Endothelial cell of umbilical vein (primary cell): ENCODE data around the gene HDDC2. TPM values are rescaled to one million over a fixed set of nuclear protein-coding genes. Genes with fewer than 3 reads are reported as not detected.

ENCODE experiments used
- BruUV-seq: library from RNA; stranded (reverse); fragments of 400-500 nt; replicated peaks from 2 replicates; lab custom pipeline; 2021; lab: Mats Ljungman, UMichigan
- CTCF ChIA-PET: fragments of 300-600, 350-600 bp; sonication (Branson Sonifier 250); formaldehyde crosslinking; loops from one replicate; lab custom pipeline; 2021; ENCODE audit warnings: antibody characterized with exemption, inconsistent platforms; lab: Charles Lee
- POLR2A ChIA-PET: fragments of 300-600, 350-600 bp; sonication (Branson Sonifier 250); formaldehyde crosslinking; loops from one replicate; lab custom pipeline; 2021; ENCODE audit warnings: antibody characterized with exemption, inconsistent platforms; lab: Charles Lee
- DNase-seq: peaks from one replicate; pipeline ENCODE4 v3.0.0-alpha.2; 2011; ENCODE audit warnings: low read depth, low spot score
- FAIRE-seq: peaks from 2 replicates; lab custom pipeline; 2011; peaks lifted over from hg19 to GRCh38; lab: Jason Lieb, UNC
- H2AFZ ChIP-seq: 2 replicates; pipeline ENCODE4 v1.6.0; 2012; ENCODE audit warnings: low read depth, low read length, control low read depth, inconsistent platforms
- H3K27ac ChIP-seq: 2 replicates; pipeline ENCODE4 v1.5.1; 2011; ENCODE audit warnings: low read depth, mild to moderate bottlenecking, control low read depth, low read length, moderate library complexity; ENCODE audit not compliant: insufficient read depth
- H3K27me3 ChIP-seq, 2 experiments: 2 replicates each; pipeline versions ENCODE4 v1.6.0 to v1.6.1; 2011; ENCODE audit warnings: low read length in 2 of 2, mixed read lengths in 1 of 2; ENCODE audit not compliant: control insufficient read depth in 2 of 2, insufficient read depth in 2 of 2
- H3K36me3 ChIP-seq, 2 experiments: 2 replicates in 1 of 2; 3 replicates in 1 of 2; pipeline ENCODE4 v1.5.1; 2011; ENCODE audit warnings: low read length in 2 of 2, mild to moderate bottlenecking in 1 of 2, moderate library complexity in 1 of 2; ENCODE audit not compliant: control insufficient read depth in 2 of 2, insufficient read depth in 2 of 2; ENCODE audit errors: extremely low read depth in 1 of 2
- H3K4me1 ChIP-seq: 3 replicates; pipeline ENCODE4 v1.5.1; 2011; ENCODE audit warnings: mild to moderate bottlenecking, low read length; ENCODE audit not compliant: control insufficient read depth, insufficient read depth; ENCODE audit errors: extremely low read depth
- H3K4me2 ChIP-seq: 2 replicates; pipeline ENCODE4 v1.6.1; 2011; ENCODE audit warnings: low read length, control low read depth, mixed read lengths; ENCODE audit not compliant: insufficient read depth
- H3K4me3 ChIP-seq, 3 experiments: fragments of 200-600 bp in 1 of 3; sonication (generic), shearing (Covaris generic) in 1 of 3; replicated peaks in 1 of 3; 2 replicates each; pipeline ENCODE4 v1.5.1; 2011 to 2016; ENCODE audit warnings: control low read depth in 3 of 3, low read length in 3 of 3, mild to moderate bottlenecking in 2 of 3, inconsistent platforms in 1 of 3, low read depth in 1 of 3, moderate library complexity in 1 of 3; ENCODE audit not compliant: insufficient read depth in 1 of 3
- H3K79me2 ChIP-seq: 2 replicates; pipeline ENCODE4 v1.6.0; 2012; ENCODE audit warnings: low read length, inconsistent platforms; ENCODE audit not compliant: control insufficient read depth, insufficient read depth
- H3K9ac ChIP-seq: replicated peaks from 2 replicates; pipeline ENCODE3; 2011; ENCODE audit warnings: low read length, control low read depth; ENCODE audit not compliant: insufficient read depth; ENCODE audit errors: extremely low read depth
- H3K9me1 ChIP-seq: replicated peaks from 3 replicates; pipeline ENCODE4 v1.6.0; 2011; ENCODE audit warnings: mild to moderate bottlenecking, low read length; ENCODE audit not compliant: control insufficient read depth, insufficient read depth; ENCODE audit errors: extremely low read depth
- H3K9me3 ChIP-seq: replicated peaks from 2 replicates; pipeline ENCODE4 v1.5.1; 2012; ENCODE audit warnings: low read length, inconsistent platforms; ENCODE audit not compliant: control insufficient read depth, insufficient read depth
- H4K20me1 ChIP-seq: replicated peaks from 2 replicates; pipeline ENCODE3; 2011; ENCODE audit warnings: mild to moderate bottlenecking, low read length; ENCODE audit not compliant: control insufficient read depth, insufficient read depth; ENCODE audit errors: extremely low read depth
- EZH2 ChIP-seq: IDR thresholded peaks from 2 replicates; pipeline ENCODE4 v1.6.1; 2012; ENCODE audit warnings: borderline replicate concordance, low read depth, mild to moderate bottlenecking, moderate library complexity, low read length, inconsistent platforms; ENCODE audit not compliant: severe bottlenecking
- FOS ChIP-seq: IDR thresholded peaks from 2 replicates; pipeline ENCODE4 v1.6.1; 2011; ENCODE audit warnings: mild to moderate bottlenecking, low read length, moderate library complexity, borderline replicate concordance; ENCODE audit not compliant: insufficient read depth
- GATA2 ChIP-seq: IDR thresholded peaks from 2 replicates; pipeline ENCODE4 v1.7.0; 2011; ENCODE audit warnings: low read depth, mild to moderate bottlenecking, moderate library complexity, mixed read lengths, low read length; ENCODE audit not compliant: insufficient read length, insufficient read depth
- JUN ChIP-seq: IDR thresholded peaks from 2 replicates; pipeline ENCODE4 v1.6.1; 2011; ENCODE audit warnings: borderline replicate concordance, low read depth; ENCODE audit not compliant: insufficient read length, insufficient read depth
- MYC ChIP-seq: IDR thresholded peaks from one replicate; pipeline ENCODE4 v1.6.1; 2011; ENCODE audit warnings: mild to moderate bottlenecking, low read depth, low read length
- POLR2A ChIP-seq: IDR thresholded peaks from 2 replicates; pipeline ENCODE4 v1.6.1; 2012; ENCODE audit warnings: low read depth, mild to moderate bottlenecking, control low read depth, low read length
- POLR2AphosphoS5 ChIP-seq: IDR thresholded peaks from 2 replicates; pipeline ENCODE4 v1.6.1; 2012; ENCODE audit warnings: low read depth, mild to moderate bottlenecking, control low read depth, low read length, moderate library complexity; ENCODE audit not compliant: insufficient read depth
- dilution Hi-C: fragments of 300-500 bp; cut with MboI; formaldehyde crosslinking; loops from one replicate; pipeline ENCODE4 v1.15.0; 2019; ENCODE audit warnings: low sequenced_read_pairs; ENCODE audit not compliant: extremely low pct_ligation_motif_present
- intact Hi-C: fragments of 100-400 bp; cut with micrococcal nuclease; formaldehyde crosslinking; loops from one replicate; pipeline ENCODE4 v1.10.0; 2022
- polyA plus RNA-seq, 4 experiments: library from polyadenylated mRNA; depleted of rRNA in 3 of 4; stranded (reverse) in 3 of 4; unstranded in 1 of 4; fragments of >200 nt; gene quantifications; 2 replicates each; pipeline versions ENCODE4 v1.2.1 to v1.2.3, GENCODE V29; 2011 to 2012; ENCODE audit warnings: missing spikeins in 1 of 4
- total RNA-seq: library from RNA; stranded (reverse); gene quantifications from 2 replicates; pipeline ENCODE4 v1.2.3, GENCODE V29; 2021
- TF ChIP-seq, protein P1 (sequence below), 2 donors: IDR thresholded peaks; 1 replicate in 1 of 2; 2 replicates in 1 of 2; pipeline ENCODE4 v1.5.1; 2011; ENCODE audit warnings: low read length in 2 of 2, mild to moderate bottlenecking in 2 of 2, moderate library complexity in 2 of 2, control low read depth in 1 of 2, inconsistent platforms in 1 of 2, low read depth in 1 of 2; ENCODE audit not compliant: insufficient read depth in 1 of 2; ENCODE audit errors: extremely low read depth in 1 of 2
- TF ChIP-seq, protein P2 (sequence below): IDR thresholded peaks from 2 replicates; pipeline ENCODE4 v1.6.1; 2011; ENCODE audit not compliant: insufficient read depth, insufficient read length

HDDC2 gene
- total and polyA plus RNA-seq, 2 donors (not counting 3 experiments of a cell fraction or from before 2014, with no cell fraction given) = 12.6 to 13.6 TPM

DNA sequence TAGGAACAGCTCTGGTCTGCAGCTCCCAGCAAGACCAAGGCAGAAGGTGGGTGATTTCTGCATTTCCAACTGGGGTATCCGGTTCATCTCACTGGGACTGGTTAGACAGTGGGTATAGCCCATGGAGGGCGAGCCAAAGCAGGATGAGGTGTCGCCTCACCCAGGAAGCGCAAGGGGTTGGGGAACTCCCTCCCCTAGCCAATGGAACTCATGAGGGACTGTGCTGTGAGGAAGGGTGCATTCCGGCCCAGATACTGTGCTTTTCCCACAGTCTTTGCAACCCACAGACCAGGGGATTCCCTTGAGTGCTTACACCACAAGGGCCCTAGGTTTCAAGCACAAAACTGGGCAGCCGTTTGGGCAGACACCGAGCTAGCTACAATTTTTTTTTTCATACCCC lies 21.8 kb downstream of the HDDC2 start:
- H4K20me1 ChIP-seq = no peaks in the 10 kb centered on the region
- DNase-seq (no peak), FAIRE-seq (no peak)
- no peaks in the 10 kb centered on the region for H3K4me1 ChIP-seq
- no peaks in the 10 kb centered on the region for H3K9me1 ChIP-seq
- dilution Hi-C loops = no loop called here
- POLR2A ChIA-PET = no interaction called here
- no peak overlapping the region for H2AFZ ChIP-seq
- no peak overlapping the region for H3K4me3 ChIP-seq
- H3K79me2 ChIP-seq = no peaks in the 10 kb centered on the region
- peaks cover 0 to 3% of the 10 kb centered on the region in 2 experiments for H3K36me3 ChIP-seq
- H3K27me3 ChIP-seq = no peaks in the 10 kb centered on the region
- no TSS peak for BruUV-seq
- intact Hi-C loops = no loop called here
- no peaks in the 10 kb centered on the region for H3K9me3 ChIP-seq
- no peak overlapping the region for H3K27ac ChIP-seq
- CTCF ChIA-PET = interaction anchor here (1.0 to 1.2 kb wide), 2 partner anchors 16 to 409 kb away, joined by 3 read pairs; no protein-coding TSS in a partner anchor
- no peak overlapping the region for H3K9ac ChIP-seq
- H3K4me2 ChIP-seq = no peak overlapping the region
- TF ChIP-seq JUN (no peak), MYC (no peak), EZH2 (no peak)
- TF ChIP-seq, protein P1, sequence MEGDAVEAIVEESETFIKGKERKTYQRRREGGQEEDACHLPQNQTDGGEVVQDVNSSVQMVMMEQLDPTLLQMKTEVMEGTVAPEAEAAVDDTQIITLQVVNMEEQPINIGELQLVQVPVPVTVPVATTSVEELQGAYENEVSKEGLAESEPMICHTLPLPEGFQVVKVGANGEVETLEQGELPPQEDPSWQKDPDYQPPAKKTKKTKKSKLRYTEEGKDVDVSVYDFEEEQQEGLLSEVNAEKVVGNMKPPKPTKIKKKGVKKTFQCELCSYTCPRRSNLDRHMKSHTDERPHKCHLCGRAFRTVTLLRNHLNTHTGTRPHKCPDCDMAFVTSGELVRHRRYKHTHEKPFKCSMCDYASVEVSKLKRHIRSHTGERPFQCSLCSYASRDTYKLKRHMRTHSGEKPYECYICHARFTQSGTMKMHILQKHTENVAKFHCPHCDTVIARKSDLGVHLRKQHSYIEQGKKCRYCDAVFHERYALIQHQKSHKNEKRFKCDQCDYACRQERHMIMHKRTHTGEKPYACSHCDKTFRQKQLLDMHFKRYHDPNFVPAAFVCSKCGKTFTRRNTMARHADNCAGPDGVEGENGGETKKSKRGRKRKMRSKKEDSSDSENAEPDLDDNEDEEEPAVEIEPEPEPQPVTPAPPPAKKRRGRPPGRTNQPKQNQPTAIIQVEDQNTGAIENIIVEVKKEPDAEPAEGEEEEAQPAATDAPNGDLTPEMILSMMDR (IDR thresholded peaks at IDR 0.05; ENCODE audit: extremely low read depth in 1 of 2, insufficient read depth in 1 of 2, low read depth in 1 of 2, low read length in 2 of 2) = no peak

DNA sequence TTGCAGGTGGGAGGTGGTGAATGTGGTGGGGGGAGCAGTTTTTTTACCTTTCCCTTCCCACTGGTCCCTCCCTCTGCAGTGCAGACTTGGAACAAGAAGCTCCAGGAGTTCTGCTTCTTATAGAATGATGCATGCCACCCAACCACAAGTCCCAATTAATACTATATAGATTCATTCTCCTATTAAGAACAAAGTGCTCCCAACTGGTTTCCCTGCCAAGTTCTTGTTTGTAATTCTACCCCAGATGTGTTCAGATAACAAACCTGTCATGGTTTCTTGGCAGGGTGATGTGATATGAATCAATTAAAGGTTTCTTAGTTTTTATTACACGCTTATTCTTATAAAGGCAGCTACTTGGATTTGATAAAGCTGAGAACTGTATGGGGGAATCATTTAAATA lies 23.9 kb downstream of the HDDC2 start:
- Histone ChIP-seq H3K79me2 (no peaks in the 10 kb centered on the region), H3K27ac (no peak overlapping the region), H3K36me3 (peaks cover 0 to 3% of the 10 kb centered on the region in 2 experiments), H3K4me3 (no peak overlapping the region), H4K20me1 (no peaks in the 10 kb centered on the region), H3K9me3 (no peaks in the 10 kb centered on the region), H3K9me1 (no peaks in the 10 kb centered on the region), H3K4me2 (no peak overlapping the region), H3K4me1 (no peaks in the 10 kb centered on the region), H3K9ac (no peak overlapping the region), H3K27me3 (no peaks in the 10 kb centered on the region), H2AFZ (no peak overlapping the region)
- BruUV-seq = no TSS peak
- no peak for FAIRE-seq
- dilution Hi-C loops (no loop called here), intact Hi-C loops (no loop called here)
- ChIA-PET CTCF (no interaction called here), POLR2A (no interaction called here)
- TF ChIP-seq JUN = no peak
- TF ChIP-seq, protein P1 (IDR thresholded peaks at IDR 0.05; ENCODE audit: extremely low read depth in 1 of 2, insufficient read depth in 1 of 2, low read depth in 1 of 2, low read length in 2 of 2) = no peak
- no peak for TF ChIP-seq EZH2
- TF ChIP-seq POLR2A = no peak
- TF ChIP-seq, protein P2, sequence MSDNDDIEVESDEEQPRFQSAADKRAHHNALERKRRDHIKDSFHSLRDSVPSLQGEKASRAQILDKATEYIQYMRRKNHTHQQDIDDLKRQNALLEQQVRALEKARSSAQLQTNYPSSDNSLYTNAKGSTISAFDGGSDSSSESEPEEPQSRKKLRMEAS = no peak
- no peak for TF ChIP-seq MYC
- TF ChIP-seq POLR2AphosphoS5 = no peak
- no peak for TF ChIP-seq FOS
- no peak for TF ChIP-seq GATA2
- no peak for DNase-seq
